Ishikawa (cell line): ENCODE data around the gene C4orf50.

Source experiments
- CEBPB ChIP-seq: IDR thresholded peaks from 2 replicates; pipeline ENCODE4 v1.6.1; 2012
- CREB1 ChIP-seq: IDR thresholded peaks from 2 replicates; pipeline ENCODE4 v1.6.1; 2012; ENCODE audit warnings: low read depth
- EGR1 ChIP-seq: IDR thresholded peaks from 2 replicates; pipeline ENCODE4 v1.6.1; 2012
- EP300 ChIP-seq: IDR thresholded peaks from 2 replicates; pipeline ENCODE4 v1.6.1; 2012; ENCODE audit warnings: borderline replicate concordance
- FOXM1 ChIP-seq: IDR thresholded peaks from 2 replicates; pipeline ENCODE4 v1.6.1; 2012; ENCODE audit warnings: low read depth, borderline replicate concordance
- MAX ChIP-seq: IDR thresholded peaks from 2 replicates; pipeline ENCODE4 v1.6.1; 2012
- NFIC ChIP-seq: IDR thresholded peaks from 2 replicates; pipeline ENCODE4 v1.6.1; 2012
- RAD21 ChIP-seq: IDR thresholded peaks from 2 replicates; pipeline ENCODE4 v1.6.1; 2012; ENCODE audit warnings: low read depth
- REST ChIP-seq: IDR thresholded peaks from 2 replicates; pipeline ENCODE4 v1.6.1; 2012; ENCODE audit warnings: low read depth, mild to moderate bottlenecking
- TAF1 ChIP-seq: IDR thresholded peaks from 2 replicates; pipeline ENCODE4 v1.6.1; 2012; ENCODE audit warnings: low read depth, mild to moderate bottlenecking
- TCF12 ChIP-seq: IDR thresholded peaks from 2 replicates; pipeline ENCODE4 v1.6.1; 2012; ENCODE audit warnings: low read depth
- TEAD4 ChIP-seq: IDR thresholded peaks from 2 replicates; pipeline ENCODE4 v1.6.1; 2012
- YY1 ChIP-seq: IDR thresholded peaks from 2 replicates; pipeline ENCODE4 v1.6.1; 2012; ENCODE audit warnings: low read depth
- ZBTB7A ChIP-seq: IDR thresholded peaks from 2 replicates; pipeline ENCODE4 v1.6.1; 2012; ENCODE audit warnings: low read depth
- TF ChIP-seq, protein P1 (sequence below): IDR thresholded peaks from 2 replicates; pipeline ENCODE4 v1.6.1; 2012

The C4orf50 gene

GRCh38 chr4:5891563-5892322, 126.5 kb downstream of the C4orf50 start:
- TF ChIP-seq EGR1 = no peak
- TF ChIP-seq TCF12 = no peak
- no peak for TF ChIP-seq REST
- no peak for TF ChIP-seq EP300
- TF ChIP-seq NFIC = no peak
- no peak for TF ChIP-seq TEAD4
- no peak for TF ChIP-seq YY1
- no peak for TF ChIP-seq RAD21
- TF ChIP-seq CEBPB = no peak
- no peak for TF ChIP-seq MAX
- TF ChIP-seq, protein P1, sequence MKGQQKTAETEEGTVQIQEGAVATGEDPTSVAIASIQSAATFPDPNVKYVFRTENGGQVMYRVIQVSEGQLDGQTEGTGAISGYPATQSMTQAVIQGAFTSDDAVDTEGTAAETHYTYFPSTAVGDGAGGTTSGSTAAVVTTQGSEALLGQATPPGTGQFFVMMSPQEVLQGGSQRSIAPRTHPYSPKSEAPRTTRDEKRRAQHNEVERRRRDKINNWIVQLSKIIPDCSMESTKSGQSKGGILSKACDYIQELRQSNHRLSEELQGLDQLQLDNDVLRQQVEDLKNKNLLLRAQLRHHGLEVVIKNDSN = no peak
- TF ChIP-seq TAF1 = no peak
- no peak for TF ChIP-seq ZBTB7A
- no peak for TF ChIP-seq FOXM1

- TF ChIP-seq TCF12 (no peak), MAX (no peak), FOXM1 (no peak), EP300 (no peak), TAF1 (no peak), NFIC (no peak), YY1 (no peak)
- TF ChIP-seq, protein P1 = no peak
These were observed 128.0 kb downstream of the C4orf50 start for GRCh38 chr4:5890063-5890727.

- TF ChIP-seq TEAD4 (no peak), NFIC (no peak), CREB1 (no peak), TCF12 (no peak), CEBPB (no peak), EP300 (no peak), EGR1 (no peak), ZBTB7A (no peak), FOXM1 (no peak), YY1 (no peak), TAF1 (no peak), REST (no peak), RAD21 (no peak), MAX (no peak)
- TF ChIP-seq, protein P1 = no peak
These were observed 129.1 kb downstream of the C4orf50 start for GRCh38 chr4:5889002-5889696.

DNA sequence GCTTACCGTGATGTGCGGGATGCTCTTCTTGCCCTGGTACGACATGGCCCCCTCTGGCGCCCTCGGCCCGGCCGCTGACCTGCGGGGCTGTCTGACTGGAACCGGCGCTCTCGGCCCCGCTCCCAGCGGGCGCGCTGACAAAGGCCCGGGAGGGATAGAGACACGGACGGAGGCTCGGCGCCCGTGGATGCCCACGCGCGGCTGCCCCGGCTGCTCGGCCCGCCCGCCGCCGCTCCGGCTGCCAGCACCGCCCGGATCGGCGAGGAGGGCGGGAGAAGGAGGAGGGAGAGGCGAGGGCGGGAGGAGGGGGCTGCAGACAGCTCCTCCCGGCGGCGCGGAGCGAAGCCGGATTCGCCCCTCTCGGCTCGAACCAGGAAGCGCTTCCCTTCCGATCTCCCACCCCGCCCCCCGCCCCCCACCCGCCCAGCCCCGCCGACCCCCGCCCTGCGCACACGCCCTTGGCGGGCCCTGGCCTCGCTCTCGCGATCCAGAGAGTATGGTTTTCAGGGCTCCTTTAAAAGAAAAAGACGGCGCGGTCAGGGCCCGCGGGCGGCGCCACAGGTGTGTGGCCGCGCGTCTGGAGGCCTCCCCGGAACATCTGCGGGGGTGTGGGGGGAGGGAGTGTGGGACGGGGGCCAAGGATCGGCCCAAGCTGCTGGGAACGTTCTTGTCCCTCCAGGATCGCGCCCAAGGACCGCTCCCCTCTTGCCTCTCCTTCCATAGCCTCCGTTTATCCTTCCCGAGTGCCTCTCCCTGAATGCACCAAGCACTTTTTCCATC, 129.8 kb downstream of the C4orf50 start:
- TF ChIP-seq EP300 (no peak), TCF12 (no peak), MAX (no peak), CEBPB (no peak), REST (no peak), YY1 (no peak), ZBTB7A (no peak), EGR1 (no peak), TEAD4 (no peak), FOXM1 (no peak), RAD21 (no peak), TAF1 (no peak), CREB1 (no peak), NFIC (no peak)
- TF ChIP-seq, protein P1 = no peak
